Prostate gland (tissue), 2 donors: Measurements from ENCODE around the gene ABHD10. TPM values are rescaled to one million over a fixed set of nuclear protein-coding genes. Genes with fewer than 3 reads are reported as not detected.

Experiments used
- DNase-seq: peaks from one replicate; pipeline ENCODE4 v3.0.0-alpha.2; 2019; ENCODE audit warnings: low spot score
- H3K27ac ChIP-seq, 2 donors: fragments of 200-600 bp; sonication (generic); 2 replicates each; pipeline ENCODE4 v1.5.1; 2017 to 2019
- H3K27me3 ChIP-seq: fragments of 200-600 bp; sonication (generic); replicated peaks from 2 replicates; pipeline ENCODE4 v1.5.1; 2019; ENCODE audit not compliant: insufficient read depth
- H3K36me3 ChIP-seq, 2 donors: fragments of 200-600 bp; sonication (generic); 1 replicate in 1 of 2; 2 replicates in 1 of 2; pipeline versions ENCODE4 v1.5.1 to v1.8.1; 2017 to 2019
- H3K4me1 ChIP-seq: fragments of 200-600 bp; sonication (generic); replicated peaks from 2 replicates; pipeline ENCODE4 v1.5.1; 2019
- H3K4me3 ChIP-seq, 2 donors: fragments of 200-600 bp; sonication (generic); 2 replicates each; pipeline ENCODE4 v1.5.1; 2017 to 2019
- H3K9me3 ChIP-seq: fragments of 200-600 bp; sonication (generic); 2 replicates; pipeline ENCODE4 v1.5.1; 2017
- CTCF ChIP-seq, 4 experiments: fragments of 200-600 bp in 2 of 4; fragments of 450-650 bp in 2 of 4; sonication (generic) in 2 of 4; IDR thresholded peaks; 1 replicate in 3 of 4; 2 replicates in 1 of 4; pipeline ENCODE4 v1.5.1; 2016 to 2019; ENCODE audit warnings: antibody characterized with exemption in 4 of 4, mild to moderate bottlenecking in 2 of 4, moderate library complexity in 2 of 4
- POLR2A ChIP-seq: fragments of 450-650 bp; IDR thresholded peaks from one replicate; pipeline ENCODE4 v1.6.1; 2016; ENCODE audit warnings: antibody characterized with exemption, mild to moderate bottlenecking
- POLR2AphosphoS5 ChIP-seq: sonication (generic); formaldehyde crosslinking; IDR thresholded peaks from one replicate; pipeline ENCODE4 v1.6.1; 2017; ENCODE audit warnings: antibody characterized with exemption
- WGBS: methylation state at CpG from one replicate; pipeline ENCODE4 v1.1.5; 2018; 5-methylcytosine and 5-hydroxymethylcytosine counted together
- intact Hi-C: fragments of 100-400 bp; cut with DNase I; formaldehyde crosslinking; loops from one replicate; pipeline ENCODE4 v1.14.2; 2022
- total RNA-seq, 2 donors: library from RNA; depleted of rRNA; stranded (reverse); fragments of >200 nt; gene quantifications; one replicate each; pipeline ENCODE4 v1.1.0, GENCODE V29; 2016

Gene ABHD10
- total RNA-seq, 2 donors from 2014 or later: 36.3 to 40.1 TPM

GRCh38 chr3:112019716-112020115, 40.9 kb downstream of the ABHD10 start:
- no peaks in the 10 kb centered on the region for H3K4me1 ChIP-seq
- no peaks in the 10 kb centered on the region for H3K36me3 ChIP-seq
- no peak for DNase-seq
- intact Hi-C loops: no loop called here
- H3K9me3 ChIP-seq: no peaks in the 10 kb centered on the region
- H3K27me3 ChIP-seq: no peaks in the 10 kb centered on the region
- H3K4me3 ChIP-seq: no peak overlapping the region
- WGBS: 73% methylated on average over 1 of the region's 1 CpG
- no peak for TF ChIP-seq CTCF (IDR thresholded peaks at IDR 0.05)
- no peak for TF ChIP-seq POLR2A
- no peak for TF ChIP-seq POLR2AphosphoS5
- no peak overlapping the region for H3K27ac ChIP-seq

- H3K4me1 ChIP-seq: no peaks in the 10 kb centered on the region
- no peaks in the 10 kb centered on the region for H3K27me3 ChIP-seq
- H3K36me3 ChIP-seq: no peaks in the 10 kb centered on the region
- H3K4me3 ChIP-seq: no peak overlapping the region
- no peak overlapping the region for H3K27ac ChIP-seq
- WGBS: 88% methylated on average over 1 of the region's 1 CpG
- H3K9me3 ChIP-seq: no peaks in the 10 kb centered on the region
- intact Hi-C loops: no loop called here
- no peak for DNase-seq
- no peak for TF ChIP-seq POLR2AphosphoS5
- no peak for TF ChIP-seq CTCF (IDR thresholded peaks at IDR 0.05)
- TF ChIP-seq POLR2A: no peak
These were observed 41.9 kb downstream of the ABHD10 start for GRCh38 chr3:112020674-112021085.

- 96% methylated on average over 4 of the region's 4 CpGs for WGBS
- Histone ChIP-seq H3K4me1 (no peaks in the 10 kb centered on the region), H3K4me3 (no peak overlapping the region), H3K9me3 (no peaks in the 10 kb centered on the region), H3K36me3 (no peaks in the 10 kb centered on the region), H3K27ac (no peak overlapping the region), H3K27me3 (no peaks in the 10 kb centered on the region)
- TF ChIP-seq POLR2AphosphoS5: no peak
- no peak for TF ChIP-seq CTCF (IDR thresholded peaks at IDR 0.05)
- TF ChIP-seq POLR2A: no peak
- intact Hi-C loops: no loop called here
- DNase-seq: no peak
These were observed 48.3 kb downstream of the ABHD10 start for GRCh38 chr3:112027142-112027541.

- no peaks in the 10 kb centered on the region for H3K27me3 ChIP-seq
- no peaks in the 10 kb centered on the region for H3K4me1 ChIP-seq
- H3K9me3 ChIP-seq: no peaks in the 10 kb centered on the region
- DNase-seq: no peak
- no peak for TF ChIP-seq POLR2A
- TF ChIP-seq CTCF (IDR thresholded peaks at IDR 0.05): no peak
- TF ChIP-seq POLR2AphosphoS5: no peak
- no peaks in the 10 kb centered on the region for H3K36me3 ChIP-seq
- no peak overlapping the region for H3K4me3 ChIP-seq
- no peak overlapping the region for H3K27ac ChIP-seq
- intact Hi-C loops: no loop called here
- WGBS: 72% methylated on average over 4 of the region's 4 CpGs
These were observed 49.0 kb downstream of the ABHD10 start for GRCh38 chr3:112027826-112028225.

- H3K36me3 ChIP-seq: no peaks in the 10 kb centered on the region
- H3K9me3 ChIP-seq: no peaks in the 10 kb centered on the region
- H3K4me1 ChIP-seq: no peaks in the 10 kb centered on the region
- H3K27me3 ChIP-seq: no peaks in the 10 kb centered on the region
- 95% methylated on average over 5 of the region's 5 CpGs for WGBS
- intact Hi-C loops: no loop called here
- DNase-seq: no peak
- H3K4me3 ChIP-seq: no peak overlapping the region
- H3K27ac ChIP-seq: no peak overlapping the region
- TF ChIP-seq POLR2AphosphoS5 (no peak), POLR2A (no peak), CTCF (IDR thresholded peaks at IDR 0.05) (no peak)
These were observed 52.1 kb downstream of the ABHD10 start for GRCh38 chr3:112030901-112031300.
